ENCODE data around the gene DGKQ.

The DGKQ gene

GRCh38 chr4:973431-974397, at the start of gene DGKQ:
DGKQ (minus strand) TSS chr4:973569; CDS start chr4:973482, 87 bp downstream.
- in situ Hi-C loops (cut with HindIII; ENCODE audit: low pct_ligation_motif_present, low pct_unique_long_range_greater_than_20kb, low sequenced_read_pairs): no loop called here
- peak; percentile 64 for DNase-seq

- in situ Hi-C loops (cut with HindIII; ENCODE audit: low pct_ligation_motif_present, low pct_unique_long_range_greater_than_20kb, low sequenced_read_pairs): no loop called here
- DNase-seq: no peak
Measured at GRCh38 chr4:1022739-1023066, 49.3 kb upstream of the DGKQ start.

GRCh38 chr4:1022051-1022738, 48.8 kb upstream of the DGKQ start:
- DNase-seq: no peak
- in situ Hi-C loops (cut with HindIII; ENCODE audit: low pct_ligation_motif_present, low pct_unique_long_range_greater_than_20kb, low sequenced_read_pairs): no loop called here

- in situ Hi-C loops (cut with HindIII; ENCODE audit: low pct_ligation_motif_present, low pct_unique_long_range_greater_than_20kb, low sequenced_read_pairs): no loop called here
- no peak for DNase-seq
Measured at GRCh38 chr4:1021386-1022050, 48.1 kb upstream of the DGKQ start.

GRCh38 chr4:1019729-1020470, 46.5 kb upstream of the DGKQ start:
- in situ Hi-C loops (cut with HindIII; ENCODE audit: low pct_ligation_motif_present, low pct_unique_long_range_greater_than_20kb, low sequenced_read_pairs): no loop called here

GRCh38 chr4:1019320-1019719, 46.0 kb upstream of the DGKQ start:
- in situ Hi-C loops (cut with HindIII; ENCODE audit: low pct_ligation_motif_present, low pct_unique_long_range_greater_than_20kb, low sequenced_read_pairs): no loop called here
- no peak for DNase-seq

More at GRCh38 chr4:1019729-1020470, 46.5 kb upstream of the DGKQ start:
- no peak for DNase-seq

- in situ Hi-C loops (cut with HindIII; ENCODE audit: low pct_ligation_motif_present, low pct_unique_long_range_greater_than_20kb, low sequenced_read_pairs): no loop called here
Measured at GRCh38 chr4:1018147-1019020, 45.0 kb upstream of the DGKQ start.

GRCh38 chr4:1017706-1018105, 44.3 kb upstream of the DGKQ start:
- no peak for DNase-seq
- in situ Hi-C loops (cut with HindIII; ENCODE audit: low pct_ligation_motif_present, low pct_unique_long_range_greater_than_20kb, low sequenced_read_pairs): no loop called here

More at GRCh38 chr4:1018147-1019020, 45.0 kb upstream of the DGKQ start:
- no peak for DNase-seq

- no peak for DNase-seq
- in situ Hi-C loops (cut with HindIII; ENCODE audit: low pct_ligation_motif_present, low pct_unique_long_range_greater_than_20kb, low sequenced_read_pairs): no loop called here
Measured at GRCh38 chr4:1017211-1017610, 43.8 kb upstream of the DGKQ start.

GRCh38 chr4:1015746-1016145, 42.4 kb upstream of the DGKQ start:
- in situ Hi-C loops (cut with HindIII; ENCODE audit: low pct_ligation_motif_present, low pct_unique_long_range_greater_than_20kb, low sequenced_read_pairs): no loop called here
- no peak for DNase-seq

- in situ Hi-C loops (cut with HindIII; ENCODE audit: low pct_ligation_motif_present, low pct_unique_long_range_greater_than_20kb, low sequenced_read_pairs): no loop called here
- DNase-seq: no peak
Measured at GRCh38 chr4:1015179-1015578, 41.8 kb upstream of the DGKQ start.

GRCh38 chr4:1014291-1015167, 41.2 kb upstream of the DGKQ start:
- no peak for DNase-seq
- in situ Hi-C loops (cut with HindIII; ENCODE audit: low pct_ligation_motif_present, low pct_unique_long_range_greater_than_20kb, low sequenced_read_pairs): no loop called here

GRCh38 chr4:1013225-1014073, 40.1 kb upstream of the DGKQ start:
- in situ Hi-C loops (cut with HindIII; ENCODE audit: low pct_ligation_motif_present, low pct_unique_long_range_greater_than_20kb, low sequenced_read_pairs): no loop called here
- DNase-seq: no peak

- in situ Hi-C loops (cut with HindIII; ENCODE audit: low pct_ligation_motif_present, low pct_unique_long_range_greater_than_20kb, low sequenced_read_pairs): no loop called here
- peak; percentile 46 for DNase-seq
Measured at GRCh38 chr4:1012034-1012739, 38.8 kb upstream of the DGKQ start.

GRCh38 chr4:1011666-1012033, 38.3 kb upstream of the DGKQ start:
- no peak for DNase-seq
- in situ Hi-C loops (cut with HindIII; ENCODE audit: low pct_ligation_motif_present, low pct_unique_long_range_greater_than_20kb, low sequenced_read_pairs): no loop called here
